Activated CD4-positive, alpha-beta T cell treated with anti-CD3 and anti-CD28 coated beads for 36 hours (primary cell): Measurements from ENCODE around the gene MED12L. TPM values are rescaled to one million over a fixed set of nuclear protein-coding genes. Genes with fewer than 3 reads are reported as not detected.

Source experiments
- ATAC-seq: fragments of 200-7000 bp; cut with Tn5 transposase; one replicate; pipeline ENCODE4 v1.10.0; 2021; ENCODE audit warnings: mild to moderate bottlenecking, moderate library complexity
- CTCF ChIA-PET: fragments of 350-600 bp; sonication (Branson Sonifier 250); formaldehyde crosslinking; loops from one replicate; lab custom pipeline; 2021; ENCODE audit warnings: antibody characterized with exemption; lab: Charles Lee
- POLR2A ChIA-PET: fragments of 350-600 bp; sonication (Branson Sonifier 250); formaldehyde crosslinking; loops from one replicate; lab custom pipeline; 2021; ENCODE audit warnings: antibody characterized with exemption, inconsistent platforms; lab: Charles Lee
- DNase-seq: peaks from one replicate; pipeline ENCODE4 v3.0.0-alpha.2; 2020
- H3K27ac Mint-ChIP-seq: one replicate; pipeline ENCODE4 v1.8.0; 2021; ENCODE audit warnings: mixed read lengths
- H3K27me3 Mint-ChIP-seq: one replicate; pipeline ENCODE4 v1.8.0; 2021; ENCODE audit warnings: mixed read lengths
- H3K36me3 Mint-ChIP-seq: one replicate; pipeline ENCODE4 v1.8.0; 2021; ENCODE audit warnings: low read depth, mixed read lengths
- H3K4me1 Mint-ChIP-seq: one replicate; pipeline ENCODE4 v1.8.0; 2021; ENCODE audit warnings: mixed read lengths
- H3K4me3 Mint-ChIP-seq: one replicate; pipeline ENCODE4 v1.8.0; 2021; ENCODE audit warnings: mild to moderate bottlenecking, moderate library complexity, mixed read lengths
- H3K9me3 Mint-ChIP-seq: one replicate; pipeline ENCODE4 v1.8.0; 2021; ENCODE audit warnings: low read depth, mixed read lengths
- intact Hi-C, 2 experiments: fragments of 100-400 bp; cut with DNase I in 1 of 2; cut with micrococcal nuclease in 1 of 2; formaldehyde crosslinking; loops; one replicate each; pipeline versions ENCODE4 v1.14.2 to v1.15.1; 2022 to 2024; cut with DNase I, micrococcal nuclease
- total RNA-seq, 2 experiments: library from RNA; stranded (reverse); gene quantifications; one replicate each; pipeline ENCODE4 v1.2.3, GENCODE V29; 2021

The MED12L gene
- total RNA-seq, 2 experiments from 2014 or later, result 2.4 to 3.0 TPM

DNA sequence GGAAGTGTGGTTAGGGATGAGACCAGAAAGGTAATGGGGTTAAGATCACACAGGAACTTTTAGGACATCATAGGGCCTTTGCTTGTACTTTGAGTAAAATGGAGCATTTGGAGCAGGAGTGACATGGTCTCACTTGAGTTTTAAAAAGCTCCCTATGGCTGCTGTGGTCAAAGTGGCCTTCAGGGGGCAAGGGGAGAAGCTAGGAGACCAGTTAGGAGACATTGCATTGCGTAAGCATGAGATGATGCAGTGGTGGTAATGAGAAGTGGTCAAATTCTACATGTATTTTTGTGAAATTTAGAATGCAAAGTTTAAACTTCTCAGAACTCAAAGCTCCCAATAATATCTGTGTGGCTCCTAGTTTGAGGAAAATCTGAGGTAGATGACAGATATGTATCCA, 27.9 kb downstream of the MED12L start:
- H3K9me3 Mint-ChIP-seq, result no peaks in the 10 kb centered on the region
- H3K4me1 Mint-ChIP-seq, result no peaks in the 10 kb centered on the region
- H3K27me3 Mint-ChIP-seq, result peaks cover 2% of the 10 kb centered on the region
- no peaks in the 10 kb centered on the region for H3K36me3 Mint-ChIP-seq
- POLR2A ChIA-PET, result interaction anchor here (0.6 kb wide), 1 partner anchor 180 kb away, joined by 3 read pairs; no protein-coding TSS in a partner anchor
- no peak overlapping the region for H3K27ac Mint-ChIP-seq
- CTCF ChIA-PET, result no interaction called here
- DNase-seq, result no peak
- H3K4me3 Mint-ChIP-seq, result no peak overlapping the region
- intact Hi-C loops, result no loop called here
- no peak for ATAC-seq

- intact Hi-C loops, result no loop called here
- Mint-ChIP-seq H3K9me3 (no peaks in the 10 kb centered on the region), H3K36me3 (no peaks in the 10 kb centered on the region), H3K4me3 (no peak overlapping the region), H3K27me3 (peaks cover 3% of the 10 kb centered on the region), H3K27ac (no peak overlapping the region), H3K4me1 (no peaks in the 10 kb centered on the region)
- ATAC-seq, result no peak
- CTCF ChIA-PET, result no interaction called here
- DNase-seq, result no peak
- POLR2A ChIA-PET, result no interaction called here
Measured at GRCh38 chr3:151117047-151117446, 31.6 kb downstream of the MED12L start.

DNA sequence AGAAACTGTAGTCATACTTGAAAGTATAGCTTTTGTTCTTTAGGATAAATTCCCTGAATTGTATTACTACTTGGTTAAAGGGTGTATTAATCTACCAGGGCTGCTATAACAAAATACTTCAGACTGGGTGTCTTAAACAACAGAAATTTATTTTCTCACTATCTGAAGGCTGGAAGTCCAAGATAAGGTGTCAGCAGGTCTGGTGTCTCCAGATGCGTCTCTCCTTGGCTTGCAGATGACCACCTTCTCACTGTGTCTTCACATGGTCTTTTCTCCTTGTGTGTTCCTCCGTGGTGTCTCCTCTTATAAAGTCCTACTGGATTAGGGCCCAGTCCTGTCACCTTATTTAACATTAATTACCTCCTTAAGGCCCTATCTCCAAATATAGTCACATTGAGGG, 33.7 kb downstream of the MED12L start:
- ATAC-seq (no peak), DNase-seq (no peak)
- POLR2A ChIA-PET, result no interaction called here
- H3K36me3 Mint-ChIP-seq, result no peaks in the 10 kb centered on the region
- H3K27me3 Mint-ChIP-seq, result peaks cover 3% of the 10 kb centered on the region
- no peak overlapping the region for H3K4me3 Mint-ChIP-seq
- no peak overlapping the region for H3K27ac Mint-ChIP-seq
- no peaks in the 10 kb centered on the region for H3K9me3 Mint-ChIP-seq
- CTCF ChIA-PET, result no interaction called here
- no peaks in the 10 kb centered on the region for H3K4me1 Mint-ChIP-seq
- intact Hi-C loops, result no loop called here

- intact Hi-C loops, result no loop called here
- Mint-ChIP-seq H3K4me1 (no peaks in the 10 kb centered on the region), H3K4me3 (no peak overlapping the region), H3K27me3 (peaks cover 3% of the 10 kb centered on the region), H3K27ac (no peak overlapping the region), H3K36me3 (no peaks in the 10 kb centered on the region), H3K9me3 (no peaks in the 10 kb centered on the region)
- ATAC-seq (no peak), DNase-seq (no peak)
- CTCF ChIA-PET, result interaction anchor here (0.6 to 1.1 kb wide), 5 partner anchors 12 to 795 kb away, joined by 3 to 4 read pairs (median 3); no protein-coding TSS in a partner anchor
- POLR2A ChIA-PET, result interaction anchor here (0.6 kb wide), 1 partner anchor 228 kb away, joined by 7 read pairs; no protein-coding TSS in a partner anchor
Measured at GRCh38 chr3:151120409-151120808, 34.9 kb downstream of the MED12L start.

DNA sequence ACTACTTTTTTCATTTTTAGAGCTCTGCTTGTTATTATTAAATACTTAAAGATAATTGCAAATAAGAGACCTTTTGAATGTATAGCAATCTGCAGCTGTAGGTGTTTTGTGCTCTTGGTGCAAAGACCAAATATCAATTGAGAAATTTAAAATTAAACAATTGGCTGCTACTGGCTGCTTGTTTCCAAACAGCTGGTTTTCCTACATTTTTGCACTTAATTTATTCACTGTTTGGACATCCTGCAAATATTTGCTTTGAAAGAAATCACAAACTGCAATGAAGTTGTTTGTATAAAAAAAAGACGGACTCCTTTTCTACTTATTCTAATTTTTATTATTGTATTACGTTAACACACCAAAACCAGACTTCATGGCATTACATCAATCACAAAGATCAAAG, 35.6 kb downstream of the MED12L start:
- ATAC-seq, result no peak
- CTCF ChIA-PET, result interaction anchor here (0.6 to 1.1 kb wide), 4 partner anchors 16 to 795 kb away, joined by 3 to 4 read pairs (median 4); no protein-coding TSS in a partner anchor
- H3K4me1 Mint-ChIP-seq, result no peaks in the 10 kb centered on the region
- POLR2A ChIA-PET, result no interaction called here
- H3K27me3 Mint-ChIP-seq, result peaks cover 3% of the 10 kb centered on the region
- no peaks in the 10 kb centered on the region for H3K9me3 Mint-ChIP-seq
- H3K27ac Mint-ChIP-seq, result no peak overlapping the region
- no peak for DNase-seq
- H3K36me3 Mint-ChIP-seq, result no peaks in the 10 kb centered on the region
- H3K4me3 Mint-ChIP-seq, result no peak overlapping the region
- intact Hi-C loops, result no loop called here

- DNase-seq (no peak), ATAC-seq (no peak)
- no peaks in the 10 kb centered on the region for H3K9me3 Mint-ChIP-seq
- no peaks in the 10 kb centered on the region for H3K36me3 Mint-ChIP-seq
- ChIA-PET CTCF (interaction anchor here (0.5 kb wide), 1 partner anchor 13 kb away, joined by 3 read pairs; no protein-coding TSS in a partner anchor), POLR2A (no interaction called here)
- H3K27ac Mint-ChIP-seq, result no peak overlapping the region
- H3K4me3 Mint-ChIP-seq, result no peak overlapping the region
- H3K4me1 Mint-ChIP-seq, result no peaks in the 10 kb centered on the region
- peaks cover 5% of the 10 kb centered on the region for H3K27me3 Mint-ChIP-seq
- intact Hi-C loops, result no loop called here
Measured at GRCh38 chr3:151123827-151124226, 38.4 kb downstream of the MED12L start.

DNA sequence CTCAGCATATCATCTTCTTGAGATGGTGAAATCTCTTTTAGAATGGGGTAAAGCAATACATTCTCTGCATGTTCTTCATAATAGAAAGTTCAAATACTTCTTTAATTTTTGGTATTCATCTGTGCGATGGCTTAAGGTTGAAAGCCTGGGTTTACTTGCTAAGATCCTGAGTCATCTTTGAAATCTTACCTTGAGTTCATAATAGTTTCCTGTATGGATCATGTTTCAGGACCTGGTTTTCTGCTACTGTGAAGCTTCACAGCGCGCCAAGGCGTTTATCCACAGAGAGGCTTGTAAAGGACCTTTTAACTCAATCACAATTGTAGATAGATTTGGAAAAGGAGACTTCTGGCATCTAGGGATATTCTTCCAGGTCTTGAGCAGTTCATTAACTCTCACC, 39.0 kb downstream of the MED12L start:
- ATAC-seq (no peak), DNase-seq (no peak)
- no peaks in the 10 kb centered on the region for H3K36me3 Mint-ChIP-seq
- H3K4me3 Mint-ChIP-seq, result no peak overlapping the region
- intact Hi-C loops, result no loop called here
- H3K9me3 Mint-ChIP-seq, result no peaks in the 10 kb centered on the region
- CTCF ChIA-PET, result interaction anchor here (0.7 kb wide), 1 partner anchor 15 kb away, joined by 3 read pairs; no protein-coding TSS in a partner anchor
- H3K4me1 Mint-ChIP-seq, result no peaks in the 10 kb centered on the region
- POLR2A ChIA-PET, result no interaction called here
- H3K27ac Mint-ChIP-seq, result no peak overlapping the region
- peaks cover 2% of the 10 kb centered on the region for H3K27me3 Mint-ChIP-seq

DNA sequence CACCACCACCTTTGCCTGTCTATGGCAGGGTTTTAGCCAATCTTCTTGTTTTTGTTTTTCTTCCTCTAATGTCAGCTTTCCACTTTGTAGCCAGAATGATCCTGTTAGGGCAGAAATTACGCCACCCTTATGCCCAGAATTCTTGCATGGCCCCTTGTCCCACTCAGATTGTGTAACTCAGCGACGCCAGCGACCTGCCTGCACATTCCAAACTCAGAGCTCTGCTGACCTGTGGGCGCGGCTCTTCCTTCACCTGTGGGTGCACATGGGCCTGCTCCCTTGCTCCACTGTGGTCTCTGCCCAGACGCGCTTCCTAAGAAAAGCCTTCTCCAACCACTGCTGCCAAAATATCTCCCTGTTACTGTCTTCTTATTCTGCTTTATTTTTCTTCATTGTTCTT, 45.0 kb downstream of the MED12L start:
- DNase-seq (no peak), ATAC-seq (no peak)
- Mint-ChIP-seq H3K4me3 (no peak overlapping the region), H3K36me3 (no peaks in the 10 kb centered on the region), H3K9me3 (no peaks in the 10 kb centered on the region), H3K27ac (no peak overlapping the region), H3K4me1 (peaks cover 8% of the 10 kb centered on the region), H3K27me3 (peaks cover 10% of the 10 kb centered on the region)
- CTCF ChIA-PET, result no interaction called here
- POLR2A ChIA-PET, result no interaction called here
- intact Hi-C loops, result no loop called here

DNA sequence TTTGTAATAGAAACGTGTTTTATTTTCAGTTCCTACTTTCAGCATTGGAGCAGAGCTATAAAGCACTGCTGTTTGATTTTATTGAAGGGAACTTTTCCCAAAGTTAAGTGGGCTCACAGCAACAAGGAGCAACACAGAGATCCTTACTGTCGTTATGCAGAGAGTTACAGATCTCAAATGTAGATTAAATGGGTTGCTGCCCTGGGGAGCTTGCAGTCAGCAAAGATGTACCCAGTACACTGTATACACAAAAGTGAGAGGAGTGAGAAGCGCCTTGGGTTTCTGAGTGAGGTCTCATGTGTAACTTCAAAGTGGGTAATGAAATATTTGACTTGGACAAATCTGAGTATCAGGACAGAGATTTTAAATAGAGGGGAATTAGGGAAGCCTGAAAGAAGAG, 47.7 kb downstream of the MED12L start:
- POLR2A ChIA-PET, result no interaction called here
- intact Hi-C loops, result no loop called here
- Mint-ChIP-seq H3K27me3 (peaks cover 11% of the 10 kb centered on the region), H3K27ac (no peak overlapping the region), H3K36me3 (no peaks in the 10 kb centered on the region), H3K4me1 (peaks cover 20% of the 10 kb centered on the region), H3K9me3 (no peaks in the 10 kb centered on the region), H3K4me3 (no peak overlapping the region)
- DNase-seq (no peak), ATAC-seq (no peak)
- CTCF ChIA-PET, result interaction anchor here (0.5 to 0.9 kb wide), 4 partner anchors 13 to 551 kb away, joined by 3 read pairs; no protein-coding TSS in a partner anchor

DNA sequence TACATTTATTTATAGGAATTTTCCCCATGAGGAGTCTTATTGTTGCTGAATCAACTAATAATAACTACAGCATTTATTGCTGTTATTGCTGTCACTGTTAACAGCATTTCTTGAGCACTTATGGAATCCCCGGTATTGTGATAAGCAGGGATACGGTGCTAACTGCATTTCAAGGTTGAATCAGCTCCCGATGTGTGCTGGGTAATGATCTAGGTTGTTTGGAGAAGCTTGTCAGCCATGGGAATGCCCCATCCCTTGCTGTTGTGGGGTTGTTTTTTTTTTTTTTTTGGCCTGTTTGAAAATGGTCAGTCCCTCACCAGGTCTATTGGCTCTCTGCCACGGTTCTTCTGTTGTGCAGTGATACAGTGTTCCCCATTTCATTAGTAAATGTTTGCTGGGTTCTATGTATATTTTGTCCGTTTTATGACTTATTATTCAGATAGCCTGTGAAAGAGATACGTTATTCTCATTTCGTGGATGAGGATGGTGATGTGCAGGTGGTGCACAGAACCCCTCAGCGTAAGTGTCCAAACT, 48.5 kb downstream of the MED12L start:
- Mint-ChIP-seq H3K4me1 (peaks cover 20% of the 10 kb centered on the region), H3K4me3 (no peak overlapping the region), H3K9me3 (no peaks in the 10 kb centered on the region), H3K36me3 (no peaks in the 10 kb centered on the region), H3K27me3 (peaks cover 9% of the 10 kb centered on the region), H3K27ac (no peak overlapping the region)
- ChIA-PET CTCF (interaction anchor here (0.6 to 0.9 kb wide), 3 partner anchors 15 to 204 kb away, joined by 3 read pairs; no protein-coding TSS in a partner anchor), POLR2A (no interaction called here)
- intact Hi-C loops, result loop anchor here in 1 of 2 experiments (2.0 kb wide), 1 partner anchor 47 kb away; no protein-coding TSS in a partner anchor
- no peak for ATAC-seq
- no peak for DNase-seq

GRCh38 chr3:151135541-151136337, 50.3 kb downstream of the MED12L start:
- DNase-seq, result peak; percentile 77
- Mint-ChIP-seq H3K4me3 (peak overlapping the region; percentile 10), H3K36me3 (no peaks in the 10 kb centered on the region), H3K4me1 (peaks cover 20% of the 10 kb centered on the region), H3K27ac (peak overlapping the region; percentile 71), H3K27me3 (peaks cover 9% of the 10 kb centered on the region), H3K9me3 (no peaks in the 10 kb centered on the region)
- CTCF ChIA-PET, result interaction anchor here (0.7 to 2.0 kb wide), 6 partner anchors 10 to 432 kb away, joined by 3 to 8 read pairs (median 4); partner anchors contain the start of genes ERICH6 and MED12L
- POLR2A ChIA-PET, result interaction anchor here (0.6 kb wide), 1 partner anchor 1058 kb away, joined by 4 read pairs; no protein-coding TSS in a partner anchor
- intact Hi-C loops, result loop anchor here in 1 of 2 experiments (2.0 kb wide), 1 partner anchor 49 kb away; no protein-coding TSS in a partner anchor
- peak; percentile 94 for ATAC-seq
